ENCODE measurements around the gene ROR2.
A peak's percentile ranks its signal among the peaks of the same experiment; 100 is the strongest.
"Not testable (repeated sequence)": the region's sequence is repeated elsewhere in the genome, so short reads cannot be mapped to it uniquely, and the experiment has no call there.

Gene ROR2

DNA sequence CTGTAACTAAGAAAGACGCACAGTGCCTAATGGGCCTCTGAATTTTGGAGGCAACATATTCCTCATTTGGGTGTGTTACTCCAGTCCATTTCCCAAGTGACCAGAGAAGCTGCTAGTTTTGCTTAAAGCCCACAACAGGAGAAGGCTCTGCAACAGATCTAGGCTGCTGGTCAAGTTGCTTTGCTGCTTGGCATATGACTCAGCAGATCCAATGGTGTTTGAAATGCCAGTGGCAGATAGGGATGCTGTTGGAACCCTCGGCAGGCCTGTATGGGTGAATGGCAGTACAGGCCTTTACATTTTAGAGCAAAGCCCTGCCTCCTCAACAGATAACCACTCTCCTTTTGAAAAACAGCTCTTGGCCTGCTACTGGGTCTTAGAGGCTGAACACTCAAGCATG is 36.2 kb upstream of the ROR2 start:
- ChIA-PET CTCF (interaction anchor here (1.6 to 2.8 kb wide), 2 partner anchors 32 to 36 kb away, joined by 6 to 9 read pairs; partner anchors contain the start of gene ROR2), POLR2A (no interaction called here)

DNA sequence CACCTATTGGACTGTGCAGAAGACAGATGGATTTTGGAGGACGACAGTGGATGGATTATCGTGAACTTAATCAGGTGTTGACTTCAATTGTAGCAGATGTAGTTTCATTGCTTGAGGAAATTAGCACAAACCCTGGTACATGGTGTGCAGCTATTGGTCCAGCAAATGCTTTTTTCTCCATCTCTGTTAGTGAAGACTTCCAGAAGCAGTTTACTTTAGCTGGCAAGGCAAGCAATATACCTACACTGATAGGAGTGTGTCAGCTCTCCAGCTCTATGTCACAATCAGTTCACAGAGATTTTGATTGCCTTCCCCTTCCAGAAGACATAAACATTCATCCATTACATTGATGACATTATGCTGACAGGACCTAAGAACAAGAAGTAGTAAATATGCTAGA is 35.7 kb upstream of the ROR2 start:
- POLR2A ChIA-PET: no interaction called here
- TF ChIP-seq CTCF (IDR thresholded peaks at IDR 0.05; ENCODE audit: insufficient read depth, low read length, missing control alignments): no peak
- no peak overlapping the region for H3K4me3 ChIP-seq (ENCODE audit: low read depth, low read length)
- no peak for DNase-seq (ENCODE audit: low read depth, low spot score)
- CTCF ChIA-PET: interaction anchor here (1.0 to 2.8 kb wide), 3 partner anchors 9 to 36 kb away, joined by 3 to 9 read pairs (median 6); partner anchors contain the start of gene ROR2

More for the DNA sequence above, 36.2 kb upstream of the ROR2 start:
- H3K4me3 ChIP-seq (ENCODE audit: low read depth, low read length): no peak overlapping the region
- DNase-seq (ENCODE audit: low read depth, low spot score): no peak
- TF ChIP-seq CTCF (IDR thresholded peaks at IDR 0.05; ENCODE audit: insufficient read depth, low read length, missing control alignments): no peak

GRCh38 chr9:91978740-91979414 is 28.8 kb upstream of the ROR2 start:
- TF ChIP-seq CTCF (IDR thresholded peaks at IDR 0.05; ENCODE audit: insufficient read depth, low read length, missing control alignments): peak; percentile 43
- CTCF ChIA-PET: interaction anchor here (0.6 to 8.9 kb wide), 9 partner anchors 9 to 220 kb away, joined by 3 to 41 read pairs (median 3); partner anchors contain the start of gene ROR2
- POLR2A ChIA-PET: no interaction called here
- DNase-seq (ENCODE audit: low read depth, low spot score): peak; percentile 87
- no peak overlapping the region for H3K4me3 ChIP-seq (ENCODE audit: low read depth, low read length)

DNA sequence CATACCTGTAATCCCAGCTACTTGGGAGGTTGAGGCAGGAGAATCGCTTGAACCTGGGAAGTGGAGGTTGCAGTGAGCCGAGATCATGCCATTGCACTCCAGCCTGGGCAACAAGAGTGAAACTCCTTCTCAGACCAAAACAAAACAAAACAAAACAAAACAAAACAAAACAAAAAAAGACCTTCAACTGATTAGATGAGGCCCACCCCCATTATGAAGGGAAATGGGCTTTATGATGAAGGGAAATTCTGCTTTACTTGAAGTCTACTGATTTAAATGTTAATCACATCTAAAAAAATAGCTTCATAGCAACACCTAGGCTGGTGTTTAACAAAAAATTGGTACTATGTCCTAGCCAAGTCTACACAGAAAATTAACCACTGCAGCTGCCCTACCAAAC is 25.2 kb upstream of the ROR2 start:
- POLR2A ChIA-PET: not testable (repeated sequence)

DNA sequence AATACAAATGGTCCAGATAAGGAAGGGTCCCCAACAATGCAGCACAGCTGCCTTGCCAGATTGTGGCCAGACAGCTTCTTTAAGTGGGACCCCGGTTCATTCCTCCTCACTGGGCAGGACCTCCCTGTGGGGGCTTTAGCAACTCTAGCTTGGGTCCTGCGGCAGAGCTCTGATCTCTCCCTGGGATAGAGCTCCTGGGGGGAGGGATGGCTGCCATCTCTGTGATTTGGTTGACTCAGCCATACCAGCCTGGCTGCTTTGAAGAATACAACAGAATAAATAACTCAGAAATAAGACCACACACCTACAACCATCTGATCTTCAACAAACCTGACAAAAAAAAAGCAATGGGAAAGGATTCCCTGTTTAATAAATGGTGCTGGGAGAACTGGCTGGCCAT is 22.7 kb upstream of the ROR2 start:
- no peak for DNase-seq (ENCODE audit: low read depth, low spot score)
- TF ChIP-seq CTCF (IDR thresholded peaks at IDR 0.05; ENCODE audit: insufficient read depth, low read length, missing control alignments): no peak
- ChIA-PET POLR2A (no interaction called here), CTCF (interaction anchor here (1.4 kb wide), 1 partner anchor 18 kb away, joined by 3 read pairs; no protein-coding TSS in a partner anchor)
- no peak overlapping the region for H3K4me3 ChIP-seq (ENCODE audit: low read depth, low read length)

More for the DNA sequence above, 25.2 kb upstream of the ROR2 start:
- CTCF ChIA-PET: interaction anchor here (1.1 to 8.9 kb wide), 3 partner anchors 11 to 25 kb away, joined by 4 to 41 read pairs (median 6); partner anchors contain the start of gene ROR2
- not testable (repeated sequence) for H3K4me3 ChIP-seq (ENCODE audit: low read depth, low read length); DNase-seq (ENCODE audit: low read depth, low spot score)

GRCh38 chr9:91972076-91972626 is 22.1 kb upstream of the ROR2 start:
- no peak for DNase-seq (ENCODE audit: low read depth, low spot score)
- no peak for TF ChIP-seq CTCF (IDR thresholded peaks at IDR 0.05; ENCODE audit: insufficient read depth, low read length, missing control alignments)
- ChIA-PET POLR2A (no interaction called here), CTCF (interaction anchor here (1.0 to 1.4 kb wide), 2 partner anchors 9 to 18 kb away, joined by 3 read pairs; no protein-coding TSS in a partner anchor)
- no peak overlapping the region for H3K4me3 ChIP-seq (ENCODE audit: low read depth, low read length)
